Suprapubic skin (tissue), 3 donors: ENCODE results near the gene ARFRP1.

ENCODE experiments used
- CTCF ChIP-seq, 2 donors: fragments of 200-600 bp in 1 of 2; fragments of 450-650 bp in 1 of 2; sonication (generic) in 1 of 2; IDR thresholded peaks; one replicate each; pipeline ENCODE4 v1.5.1; 2016 to 2019; ENCODE audit warnings: antibody characterized with exemption in 2 of 2, mild to moderate bottlenecking in 1 of 2, moderate library complexity in 1 of 2
- POLR2A ChIP-seq, 2 donors: fragments of 450-650 bp; IDR thresholded peaks; one replicate each; pipeline ENCODE4 v1.6.1; 2017; ENCODE audit warnings: antibody characterized with exemption in 2 of 2, mild to moderate bottlenecking in 2 of 2, moderate library complexity in 2 of 2

GRCh38 chr20:63663332-63664066 is 44.3 kb downstream of the ARFRP1 start:
- no peak for TF ChIP-seq CTCF (IDR thresholded peaks at IDR 0.05)
- no peak for TF ChIP-seq POLR2A (IDR thresholded peaks at IDR 0.05)
